ENCODE measurements around the gene CA11.

DNA sequence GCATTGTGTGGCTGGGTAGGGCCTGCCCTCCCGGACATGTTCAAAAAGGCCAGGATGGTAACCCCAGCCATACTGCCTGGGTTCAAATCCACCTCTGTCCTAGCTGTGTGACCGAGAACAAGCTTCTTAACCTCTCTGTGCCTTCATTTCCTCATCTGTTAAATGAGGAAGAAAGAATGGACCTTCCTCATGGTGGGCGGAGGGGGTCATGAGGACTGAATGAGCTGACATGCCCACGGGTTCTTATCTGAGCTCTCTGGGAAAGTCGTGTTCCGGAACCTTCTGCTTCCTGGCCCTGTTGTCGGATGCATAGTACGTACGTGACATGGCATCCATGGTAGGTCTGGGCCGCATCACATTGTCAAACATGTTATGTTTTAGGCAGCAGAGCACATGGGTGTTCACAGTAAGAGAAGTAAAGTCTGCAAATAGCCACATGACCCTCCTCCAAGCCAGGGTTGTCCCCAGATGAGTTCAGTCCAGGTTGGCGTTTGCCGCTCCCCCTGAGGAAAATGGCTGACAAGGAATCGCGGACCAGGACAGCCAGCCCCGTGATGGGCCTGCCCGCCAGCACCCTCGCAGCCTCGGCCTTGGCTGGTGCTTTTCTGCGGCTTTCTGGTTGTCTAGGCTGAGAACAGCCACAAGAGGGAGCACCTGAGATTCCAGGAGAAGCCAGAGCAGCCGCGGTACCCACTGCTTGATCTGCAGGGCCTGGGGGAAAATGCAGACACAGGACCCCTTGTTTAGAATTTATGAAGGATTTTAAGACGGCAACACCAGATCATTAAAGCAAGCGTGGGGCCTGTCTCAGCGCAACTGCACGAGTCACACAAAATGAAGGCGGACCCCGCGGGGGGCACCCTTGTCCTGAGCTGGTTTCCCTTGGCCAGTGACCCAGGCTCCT, 29.2 kb upstream of the CA11 start:
- TF ChIP-seq CTCF (IDR thresholded peaks at IDR 0.05; ENCODE audit: insufficient read depth, low read length) (peak; percentile 64), POLR2AphosphoS5 (IDR thresholded peaks at IDR 0.05; ENCODE audit: low read depth) (no peak), GABPA (IDR thresholded peaks at IDR 0.05; ENCODE audit: low read depth) (no peak)
- TF ChIP-seq, protein P1, sequence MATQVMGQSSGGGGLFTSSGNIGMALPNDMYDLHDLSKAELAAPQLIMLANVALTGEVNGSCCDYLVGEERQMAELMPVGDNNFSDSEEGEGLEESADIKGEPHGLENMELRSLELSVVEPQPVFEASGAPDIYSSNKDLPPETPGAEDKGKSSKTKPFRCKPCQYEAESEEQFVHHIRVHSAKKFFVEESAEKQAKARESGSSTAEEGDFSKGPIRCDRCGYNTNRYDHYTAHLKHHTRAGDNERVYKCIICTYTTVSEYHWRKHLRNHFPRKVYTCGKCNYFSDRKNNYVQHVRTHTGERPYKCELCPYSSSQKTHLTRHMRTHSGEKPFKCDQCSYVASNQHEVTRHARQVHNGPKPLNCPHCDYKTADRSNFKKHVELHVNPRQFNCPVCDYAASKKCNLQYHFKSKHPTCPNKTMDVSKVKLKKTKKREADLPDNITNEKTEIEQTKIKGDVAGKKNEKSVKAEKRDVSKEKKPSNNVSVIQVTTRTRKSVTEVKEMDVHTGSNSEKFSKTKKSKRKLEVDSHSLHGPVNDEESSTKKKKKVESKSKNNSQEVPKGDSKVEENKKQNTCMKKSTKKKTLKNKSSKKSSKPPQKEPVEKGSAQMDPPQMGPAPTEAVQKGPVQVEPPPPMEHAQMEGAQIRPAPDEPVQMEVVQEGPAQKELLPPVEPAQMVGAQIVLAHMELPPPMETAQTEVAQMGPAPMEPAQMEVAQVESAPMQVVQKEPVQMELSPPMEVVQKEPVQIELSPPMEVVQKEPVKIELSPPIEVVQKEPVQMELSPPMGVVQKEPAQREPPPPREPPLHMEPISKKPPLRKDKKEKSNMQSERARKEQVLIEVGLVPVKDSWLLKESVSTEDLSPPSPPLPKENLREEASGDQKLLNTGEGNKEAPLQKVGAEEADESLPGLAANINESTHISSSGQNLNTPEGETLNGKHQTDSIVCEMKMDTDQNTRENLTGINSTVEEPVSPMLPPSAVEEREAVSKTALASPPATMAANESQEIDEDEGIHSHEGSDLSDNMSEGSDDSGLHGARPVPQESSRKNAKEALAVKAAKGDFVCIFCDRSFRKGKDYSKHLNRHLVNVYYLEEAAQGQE (IDR thresholded peaks at IDR 0.05; ENCODE audit: insufficient replicate concordance, low read depth) = no peak
